ENCODE data around the gene RAB34. TPM values are rescaled to one million over a fixed set of nuclear protein-coding genes. Genes with fewer than 3 reads are reported as not detected.

Gene RAB34
- total RNA-seq, 1 donor, result 186 TPM

GRCh38 chr17:28704219-28704858 is 13.3 kb downstream of the RAB34 start:
- no peak overlapping the region for H3K4me2 ChIP-seq (ENCODE audit: insufficient read depth, low read length)
- DNase-seq (ENCODE audit: insufficient read length, low spot score, missing footprints), result peak; percentile 54
- no peak for TF ChIP-seq CTCF (IDR thresholded peaks at IDR 0.05; ENCODE audit: extremely low read depth, low read depth, low read length)
- no peaks in the 10 kb centered on the region for H3K4me1 ChIP-seq (ENCODE audit: insufficient read depth, low read length)
- peaks cover 43% of the 10 kb centered on the region for H3K36me3 ChIP-seq (ENCODE audit: insufficient read depth, low read length)
- H3K4me3 ChIP-seq (ENCODE audit: insufficient read depth, low read length), result no peak overlapping the region
- no peaks in the 10 kb centered on the region for H3K9me3 ChIP-seq (ENCODE audit: low read depth, low read length)
- H3K27me3 ChIP-seq (ENCODE audit: insufficient read depth, low read length), result no peaks in the 10 kb centered on the region
- no peak overlapping the region for H3K27ac ChIP-seq (ENCODE audit: low read depth, low read length)
- no peaks in the 10 kb centered on the region for H4K20me1 ChIP-seq (ENCODE audit: insufficient read depth, low read length)
- H2AFZ ChIP-seq (ENCODE audit: low read length), result no peak overlapping the region
- H3K79me2 ChIP-seq (ENCODE audit: insufficient read depth, low read length), result no peaks in the 10 kb centered on the region

- no peaks in the 10 kb centered on the region for H3K4me1 ChIP-seq (ENCODE audit: insufficient read depth, low read length)
- no peak overlapping the region for H3K27ac ChIP-seq (ENCODE audit: low read depth, low read length)
- no peak overlapping the region for H3K4me3 ChIP-seq (ENCODE audit: insufficient read depth, low read length)
- no peaks in the 10 kb centered on the region for H3K27me3 ChIP-seq (ENCODE audit: insufficient read depth, low read length)
- no peaks in the 10 kb centered on the region for H3K9me3 ChIP-seq (ENCODE audit: low read depth, low read length)
- peak; percentile 71 for DNase-seq (ENCODE audit: insufficient read length, low spot score, missing footprints)
- H3K36me3 ChIP-seq (ENCODE audit: insufficient read depth, low read length), result peaks cover 49% of the 10 kb centered on the region
- H3K4me2 ChIP-seq (ENCODE audit: insufficient read depth, low read length), result no peak overlapping the region
- H2AFZ ChIP-seq (ENCODE audit: low read length), result no peak overlapping the region
- TF ChIP-seq CTCF (IDR thresholded peaks at IDR 0.05; ENCODE audit: extremely low read depth, low read depth, low read length), result no peak
- peaks cover 6% of the 10 kb centered on the region for H4K20me1 ChIP-seq (ENCODE audit: insufficient read depth, low read length)
- H3K79me2 ChIP-seq (ENCODE audit: insufficient read depth, low read length), result no peaks in the 10 kb centered on the region
These were observed 14.0 kb downstream of the RAB34 start for GRCh38 chr17:28703552-28704218.

GRCh38 chr17:28702752-28703150 is 14.9 kb downstream of the RAB34 start:
- Histone ChIP-seq H3K9me3 (ENCODE audit: low read depth, low read length) (no peaks in the 10 kb centered on the region), H4K20me1 (ENCODE audit: insufficient read depth, low read length) (peaks cover 6% of the 10 kb centered on the region), H3K27ac (ENCODE audit: low read depth, low read length) (no peak overlapping the region), H3K4me3 (ENCODE audit: insufficient read depth, low read length) (no peak overlapping the region), H3K4me2 (ENCODE audit: insufficient read depth, low read length) (no peak overlapping the region), H3K27me3 (ENCODE audit: insufficient read depth, low read length) (no peaks in the 10 kb centered on the region), H3K79me2 (ENCODE audit: insufficient read depth, low read length) (no peaks in the 10 kb centered on the region), H3K36me3 (ENCODE audit: insufficient read depth, low read length) (peaks cover 59% of the 10 kb centered on the region), H3K4me1 (ENCODE audit: insufficient read depth, low read length) (no peaks in the 10 kb centered on the region), H2AFZ (ENCODE audit: low read length) (no peak overlapping the region)
- no peak for TF ChIP-seq CTCF (IDR thresholded peaks at IDR 0.05; ENCODE audit: extremely low read depth, low read depth, low read length)
- DNase-seq (ENCODE audit: insufficient read length, low spot score, missing footprints), result peak; percentile 80

GRCh38 chr17:28702026-28702751 is 15.5 kb downstream of the RAB34 start:
- H3K9me3 ChIP-seq (ENCODE audit: low read depth, low read length), result no peaks in the 10 kb centered on the region
- H3K4me1 ChIP-seq (ENCODE audit: insufficient read depth, low read length), result no peaks in the 10 kb centered on the region
- H3K27ac ChIP-seq (ENCODE audit: low read depth, low read length), result no peak overlapping the region
- H3K79me2 ChIP-seq (ENCODE audit: insufficient read depth, low read length), result no peaks in the 10 kb centered on the region
- no peak overlapping the region for H3K4me3 ChIP-seq (ENCODE audit: insufficient read depth, low read length)
- no peak for TF ChIP-seq CTCF (IDR thresholded peaks at IDR 0.05; ENCODE audit: extremely low read depth, low read depth, low read length)
- no peaks in the 10 kb centered on the region for H3K27me3 ChIP-seq (ENCODE audit: insufficient read depth, low read length)
- peaks cover 6% of the 10 kb centered on the region for H4K20me1 ChIP-seq (ENCODE audit: insufficient read depth, low read length)
- peaks cover 64% of the 10 kb centered on the region for H3K36me3 ChIP-seq (ENCODE audit: insufficient read depth, low read length)
- DNase-seq (ENCODE audit: insufficient read length, low spot score, missing footprints), result peak; percentile 51
- no peak overlapping the region for H2AFZ ChIP-seq (ENCODE audit: low read length)
- H3K4me2 ChIP-seq (ENCODE audit: insufficient read depth, low read length), result no peak overlapping the region

Measured in osteoblast (primary cell).